DND-41 (cell line): ENCODE measurements around the gene FGF2.

Experiments used
- EZH2 ChIP-seq: IDR thresholded peaks from 3 replicates; pipeline ENCODE4 v1.6.1; 2012; ENCODE audit warnings: borderline replicate concordance, low read depth, mild to moderate bottlenecking, moderate library complexity, low read length, inconsistent platforms; ENCODE audit not compliant: severe bottlenecking
- TF ChIP-seq, protein P1 (sequence below): IDR thresholded peaks from 2 replicates; pipeline ENCODE4 v1.5.1; 2012; ENCODE audit warnings: borderline replicate concordance, low read length, moderate library complexity, mild to moderate bottlenecking; ENCODE audit not compliant: poor library complexity, severe bottlenecking; ENCODE audit errors: extremely low read depth

DNA sequence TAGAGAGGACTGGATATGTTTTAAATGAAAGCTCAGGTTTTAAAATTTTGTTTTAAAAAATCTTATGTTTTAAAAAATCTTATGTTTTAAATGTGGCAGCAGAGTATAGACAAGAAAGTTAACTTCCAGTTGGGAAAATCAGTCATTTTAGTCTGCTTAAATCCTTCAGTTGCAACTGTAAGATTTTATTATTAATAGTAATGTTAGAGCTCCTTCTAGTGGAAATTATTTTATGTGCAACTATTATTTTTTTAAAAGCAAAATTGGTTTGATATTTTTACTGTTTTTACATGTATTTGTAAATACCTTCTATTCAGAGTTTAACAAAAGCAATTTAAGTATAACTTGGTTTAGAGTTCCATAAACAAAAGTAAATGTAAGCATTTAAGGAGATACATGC lies 104.2 kb downstream of the FGF2 start:
- TF ChIP-seq EZH2, result no peak
- TF ChIP-seq, protein P1, sequence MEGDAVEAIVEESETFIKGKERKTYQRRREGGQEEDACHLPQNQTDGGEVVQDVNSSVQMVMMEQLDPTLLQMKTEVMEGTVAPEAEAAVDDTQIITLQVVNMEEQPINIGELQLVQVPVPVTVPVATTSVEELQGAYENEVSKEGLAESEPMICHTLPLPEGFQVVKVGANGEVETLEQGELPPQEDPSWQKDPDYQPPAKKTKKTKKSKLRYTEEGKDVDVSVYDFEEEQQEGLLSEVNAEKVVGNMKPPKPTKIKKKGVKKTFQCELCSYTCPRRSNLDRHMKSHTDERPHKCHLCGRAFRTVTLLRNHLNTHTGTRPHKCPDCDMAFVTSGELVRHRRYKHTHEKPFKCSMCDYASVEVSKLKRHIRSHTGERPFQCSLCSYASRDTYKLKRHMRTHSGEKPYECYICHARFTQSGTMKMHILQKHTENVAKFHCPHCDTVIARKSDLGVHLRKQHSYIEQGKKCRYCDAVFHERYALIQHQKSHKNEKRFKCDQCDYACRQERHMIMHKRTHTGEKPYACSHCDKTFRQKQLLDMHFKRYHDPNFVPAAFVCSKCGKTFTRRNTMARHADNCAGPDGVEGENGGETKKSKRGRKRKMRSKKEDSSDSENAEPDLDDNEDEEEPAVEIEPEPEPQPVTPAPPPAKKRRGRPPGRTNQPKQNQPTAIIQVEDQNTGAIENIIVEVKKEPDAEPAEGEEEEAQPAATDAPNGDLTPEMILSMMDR, result peak; percentile 52
